ENCODE measurements around the gene RFTN1. TPM values are rescaled to one million over a fixed set of nuclear protein-coding genes. Genes with fewer than 3 reads are reported as not detected.

Gene RFTN1
- total RNA-seq, 2 donors from 2014 or later = 128 to 132 TPM

DNA sequence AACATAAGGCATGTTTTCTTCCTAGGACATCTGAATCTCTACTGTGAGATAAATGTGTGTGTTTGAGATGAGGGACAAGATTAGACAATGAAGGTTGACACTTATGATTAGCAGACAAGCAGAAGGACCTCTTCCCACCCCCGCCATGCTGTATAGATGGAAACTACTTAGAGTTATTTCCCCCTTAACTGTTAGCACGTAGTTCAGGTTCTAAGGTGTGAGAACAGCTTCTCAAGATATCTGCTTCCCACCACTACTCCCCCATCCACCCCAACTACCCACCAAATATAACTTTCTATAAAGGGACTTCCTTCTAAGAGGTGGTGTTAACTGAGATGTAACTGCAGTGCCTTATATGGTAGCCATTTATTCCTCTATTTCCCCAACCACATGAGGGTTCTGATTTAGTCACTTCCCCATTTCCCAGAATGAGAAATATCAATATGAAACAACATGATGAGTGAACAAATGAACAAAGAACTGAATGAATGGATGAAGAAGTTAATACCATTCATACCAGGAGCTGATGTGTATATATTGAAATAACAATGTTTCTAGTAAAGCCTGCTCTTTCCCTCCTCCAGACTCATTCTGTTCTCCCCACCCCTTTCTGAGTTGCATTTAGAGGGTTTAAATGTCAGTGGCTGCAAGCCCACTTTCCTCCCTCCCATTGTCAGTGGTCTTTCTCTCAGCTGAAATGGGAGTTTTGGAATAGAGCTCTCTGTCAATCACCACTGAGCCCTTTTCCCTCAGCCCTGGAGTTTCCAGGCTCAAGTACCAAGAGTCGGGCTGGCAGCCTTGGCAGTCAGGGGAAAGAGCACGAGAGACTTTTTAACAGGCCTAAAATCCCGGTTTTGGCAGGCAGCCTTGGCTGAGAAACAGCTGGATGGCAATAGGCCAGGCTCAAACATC is 7.7 kb upstream of the RFTN1 start:
- DNase-seq (peak in 1 of 2 donors; percentile 28), ATAC-seq (replicated peaks in 1 of 2) (peak; percentile 82 to 86)
- Mint-ChIP-seq H3K27me3 (ENCODE audit: low read depth) (no peaks in the 10 kb centered on the region), H3K4me3 (peak overlapping the region; percentile 22 to 46), H3K36me3 (ENCODE audit: insufficient read depth in 2 of 2) (peaks cover 25 to 46% of the 10 kb centered on the region in 2 donors), H3K9me3 (peaks cover 13 to 19% of the 10 kb centered on the region in 2 donors), H3K27ac (peak overlapping the region; percentile 87), H3K4me1 (ENCODE audit: low read depth) (peaks cover 72% of the 10 kb centered on the region)

DNA sequence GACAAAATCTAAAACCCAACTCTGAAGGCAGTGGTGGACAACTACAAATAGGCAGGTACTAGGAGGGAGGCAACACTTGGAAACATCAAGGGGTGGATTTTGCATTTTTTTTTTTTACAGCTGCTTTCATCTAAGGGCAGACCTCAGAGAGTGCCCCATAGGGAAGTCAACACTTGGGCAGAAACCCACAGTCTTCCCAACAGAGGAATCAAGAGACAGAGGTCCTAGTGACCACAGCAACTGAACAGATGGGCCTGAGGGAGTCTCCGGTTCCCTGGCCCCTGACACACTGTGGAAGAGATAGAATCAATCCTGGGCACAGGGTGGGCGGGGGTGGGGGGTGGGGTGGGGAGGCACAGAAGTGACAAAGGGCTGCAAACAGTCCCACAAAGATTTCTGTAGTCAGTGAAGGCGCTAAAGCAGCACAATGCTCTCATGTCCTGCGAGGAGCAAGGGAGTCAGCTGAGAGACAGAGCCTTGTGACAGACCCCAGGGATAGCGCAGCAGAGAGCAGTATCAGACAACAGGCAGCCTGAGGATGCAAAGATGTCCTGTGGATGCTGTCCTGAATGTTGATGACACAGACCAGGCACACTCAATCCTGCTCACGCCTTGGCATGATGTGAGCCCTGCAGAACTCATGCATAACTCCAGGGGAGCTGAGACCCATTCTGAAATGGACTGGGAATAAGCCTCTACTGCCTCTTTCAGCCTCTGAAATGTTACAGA is 6.9 kb upstream of the RFTN1 start:
- Mint-ChIP-seq H3K4me1 (ENCODE audit: low read depth) (peaks cover 80% of the 10 kb centered on the region), H3K27ac (peak overlapping the region; percentile 87)
- no peak for DNase-seq

DNA sequence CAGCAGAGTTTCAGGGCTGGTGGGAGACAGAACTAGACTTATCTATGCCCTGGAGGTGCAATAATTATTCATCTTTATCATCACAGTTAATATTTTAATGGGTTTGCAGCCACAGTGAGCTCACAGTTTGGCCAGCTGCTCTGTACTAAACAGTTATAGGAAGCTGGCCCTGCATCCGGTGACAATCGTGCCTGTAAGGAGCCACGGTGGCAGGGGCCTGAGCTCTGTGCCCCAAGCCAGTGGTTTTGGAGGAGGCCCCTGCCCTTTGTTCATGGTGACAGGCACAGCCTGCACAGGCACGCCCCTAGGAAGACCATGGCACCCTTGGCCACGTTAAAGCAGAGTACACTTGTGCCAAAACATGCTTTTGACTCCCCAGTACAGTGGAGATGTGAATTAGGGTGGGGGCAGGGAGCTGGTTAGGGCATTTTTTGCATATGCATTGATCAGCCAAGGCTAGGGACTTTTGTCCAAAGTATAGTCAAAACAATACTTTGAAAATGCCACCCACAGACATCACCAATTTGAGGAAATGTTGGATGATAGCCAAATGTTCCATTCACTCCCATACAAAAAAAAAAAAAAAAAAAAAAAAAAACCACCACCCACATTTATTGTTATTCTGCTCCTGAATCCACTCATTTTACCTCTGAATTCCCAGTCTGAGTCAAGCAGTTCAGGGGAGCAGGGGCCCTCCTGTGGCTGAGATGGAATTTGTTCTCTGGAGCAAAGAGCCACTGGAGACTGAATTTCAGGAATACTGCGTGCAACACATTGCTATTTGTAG is 3.4 kb upstream of the RFTN1 start:
- Mint-ChIP-seq H3K4me1 (ENCODE audit: low read depth) (peaks cover 83% of the 10 kb centered on the region), H3K27me3 (ENCODE audit: low read depth) (no peaks in the 10 kb centered on the region), H3K36me3 (ENCODE audit: insufficient read depth in 2 of 2) (peaks cover 10 to 16% of the 10 kb centered on the region in 2 donors), H3K27ac (peak overlapping the region; percentile 5), H3K4me3 (peak overlapping the region; percentile 75 to 98), H3K9me3 (peaks cover 3 to 6% of the 10 kb centered on the region in 2 donors)
- ATAC-seq (replicated peaks in 1 of 2) = peak in 1 of 2 donors; percentile 1
- DNase-seq = peak; percentile 48 to 50

More for the DNA sequence above, 6.9 kb upstream of the RFTN1 start:
- peaks cover 22 to 43% of the 10 kb centered on the region in 2 donors for H3K36me3 Mint-ChIP-seq (ENCODE audit: insufficient read depth in 2 of 2)
- peak; percentile 10 to 14 for ATAC-seq (replicated peaks in 1 of 2)
- no peaks in the 10 kb centered on the region for H3K27me3 Mint-ChIP-seq (ENCODE audit: low read depth)
- peaks cover 13 to 19% of the 10 kb centered on the region in 2 donors for H3K9me3 Mint-ChIP-seq
- H3K4me3 Mint-ChIP-seq = peak overlapping the region; percentile 42 to 56

DNA sequence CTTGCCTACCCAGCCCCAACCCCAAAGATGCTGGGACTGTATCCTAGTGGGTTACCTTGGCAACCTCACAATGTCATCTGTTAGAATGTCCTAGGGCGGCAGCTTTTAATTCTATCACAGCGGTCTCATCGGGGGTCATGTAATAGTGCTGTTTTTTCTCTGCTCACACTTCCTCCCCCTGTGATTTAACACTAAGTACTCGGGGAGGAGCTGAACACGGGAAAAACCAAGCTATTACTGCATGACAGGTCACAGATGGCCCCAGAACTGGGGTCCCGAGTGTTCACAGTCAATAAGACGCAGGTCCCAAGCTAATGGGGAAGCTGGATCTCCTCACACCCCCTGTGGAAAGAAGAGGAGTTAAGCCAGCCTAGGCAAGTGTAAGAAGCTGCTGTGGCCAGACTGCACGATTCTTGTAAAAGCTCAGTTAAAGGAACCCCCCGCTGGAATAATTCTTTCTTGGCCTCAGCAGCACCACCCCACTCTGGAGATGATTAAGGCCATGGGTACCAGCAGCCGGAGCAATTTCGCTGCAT is 2.5 kb upstream of the RFTN1 start:
- H3K27me3 Mint-ChIP-seq (ENCODE audit: low read depth) = no peaks in the 10 kb centered on the region
- peaks cover 83% of the 10 kb centered on the region for H3K4me1 Mint-ChIP-seq (ENCODE audit: low read depth)
- no peak for ATAC-seq (replicated peaks in 1 of 2)
- peak overlapping the region; percentile 74 for H3K27ac Mint-ChIP-seq
- DNase-seq = no peak
- peak overlapping the region; percentile 75 to 98 for H3K4me3 Mint-ChIP-seq
- peaks cover 10 to 15% of the 10 kb centered on the region in 2 donors for H3K36me3 Mint-ChIP-seq (ENCODE audit: insufficient read depth in 2 of 2)
- H3K9me3 Mint-ChIP-seq = peaks cover 3 to 6% of the 10 kb centered on the region in 2 donors

DNA sequence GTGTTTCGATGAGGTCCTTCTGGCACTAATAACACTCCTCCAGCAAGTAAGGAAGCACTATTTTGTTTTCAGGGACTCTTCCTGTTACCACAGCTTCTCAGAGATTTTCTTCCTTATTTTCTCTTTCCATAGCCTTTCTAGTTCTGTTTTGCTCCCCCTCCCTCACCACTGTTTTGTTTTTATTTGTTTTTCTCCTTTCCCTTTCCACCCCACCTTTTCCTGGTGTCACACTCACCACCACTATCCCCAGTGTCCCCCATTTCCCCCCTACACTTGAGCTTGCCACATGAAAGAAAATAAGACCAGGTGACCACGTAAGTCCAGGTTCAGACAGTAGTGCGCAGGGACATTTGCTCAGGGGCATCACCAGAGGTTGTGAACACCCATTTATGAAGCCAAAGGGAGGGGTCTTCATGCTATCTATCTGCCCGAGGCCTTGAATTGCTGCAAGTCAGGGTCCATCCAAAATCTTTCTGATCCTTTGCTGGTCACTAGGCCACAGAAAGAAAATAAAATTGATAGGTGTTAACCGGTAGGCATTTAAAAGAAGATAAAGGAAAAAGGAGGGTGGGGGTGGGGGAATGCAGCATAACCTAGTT is 1.4 kb upstream of the RFTN1 start:
- Mint-ChIP-seq H3K9me3 (peaks cover 3 to 6% of the 10 kb centered on the region in 2 donors), H3K36me3 (ENCODE audit: insufficient read depth in 2 of 2) (peaks cover 12 to 15% of the 10 kb centered on the region in 2 donors), H3K27me3 (ENCODE audit: low read depth) (no peaks in the 10 kb centered on the region), H3K4me3 (peak overlapping the region; percentile 75 to 98), H3K27ac (peak overlapping the region; percentile 43), H3K4me1 (ENCODE audit: low read depth) (peaks cover 83% of the 10 kb centered on the region)
- ATAC-seq (replicated peaks in 1 of 2) (no peak), DNase-seq (no peak)

DNA sequence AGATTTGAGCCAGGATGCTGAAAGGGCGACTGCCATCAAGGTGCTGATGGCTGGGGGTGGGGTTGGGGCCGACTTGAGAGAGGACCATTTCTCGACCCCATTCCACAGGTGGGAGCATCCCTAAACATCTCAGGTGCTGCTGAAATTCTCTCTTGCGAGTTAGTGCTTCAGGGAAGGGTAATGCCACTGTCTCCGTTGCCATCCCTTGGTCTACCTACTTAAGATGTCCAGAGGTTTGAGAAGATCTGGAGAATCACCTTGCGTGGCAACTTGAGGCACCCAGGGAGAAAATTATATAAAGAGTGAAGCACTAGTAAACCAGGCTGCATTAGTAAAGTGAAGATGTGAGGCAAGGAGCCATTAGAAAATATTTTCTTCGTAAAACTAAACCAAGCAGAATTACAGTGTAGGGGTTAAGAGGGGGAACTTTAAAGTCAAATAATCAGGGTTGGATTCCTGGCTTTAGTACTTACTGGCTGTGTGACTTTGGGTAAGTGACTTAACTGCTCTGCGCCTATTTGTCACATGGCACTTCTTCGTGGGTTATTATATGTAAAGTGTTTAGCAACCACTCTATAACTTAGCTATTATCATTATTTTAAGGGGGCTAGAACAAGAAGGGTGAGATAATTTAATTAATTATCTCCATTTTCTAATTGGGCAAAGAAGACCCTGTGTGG is 662 bp upstream of the RFTN1 start:
- Mint-ChIP-seq H3K36me3 (ENCODE audit: insufficient read depth in 2 of 2) (peaks cover 11 to 12% of the 10 kb centered on the region in 2 donors), H3K27me3 (ENCODE audit: low read depth) (no peaks in the 10 kb centered on the region), H3K4me3 (peak overlapping the region; percentile 75 to 98), H3K27ac (peak overlapping the region; percentile 64), H3K4me1 (ENCODE audit: low read depth) (peaks cover 82% of the 10 kb centered on the region), H3K9me3 (peaks cover 3% of the 10 kb centered on the region in 2 donors)
- ATAC-seq (replicated peaks in 1 of 2) (no peak), DNase-seq (no peak)

DNA sequence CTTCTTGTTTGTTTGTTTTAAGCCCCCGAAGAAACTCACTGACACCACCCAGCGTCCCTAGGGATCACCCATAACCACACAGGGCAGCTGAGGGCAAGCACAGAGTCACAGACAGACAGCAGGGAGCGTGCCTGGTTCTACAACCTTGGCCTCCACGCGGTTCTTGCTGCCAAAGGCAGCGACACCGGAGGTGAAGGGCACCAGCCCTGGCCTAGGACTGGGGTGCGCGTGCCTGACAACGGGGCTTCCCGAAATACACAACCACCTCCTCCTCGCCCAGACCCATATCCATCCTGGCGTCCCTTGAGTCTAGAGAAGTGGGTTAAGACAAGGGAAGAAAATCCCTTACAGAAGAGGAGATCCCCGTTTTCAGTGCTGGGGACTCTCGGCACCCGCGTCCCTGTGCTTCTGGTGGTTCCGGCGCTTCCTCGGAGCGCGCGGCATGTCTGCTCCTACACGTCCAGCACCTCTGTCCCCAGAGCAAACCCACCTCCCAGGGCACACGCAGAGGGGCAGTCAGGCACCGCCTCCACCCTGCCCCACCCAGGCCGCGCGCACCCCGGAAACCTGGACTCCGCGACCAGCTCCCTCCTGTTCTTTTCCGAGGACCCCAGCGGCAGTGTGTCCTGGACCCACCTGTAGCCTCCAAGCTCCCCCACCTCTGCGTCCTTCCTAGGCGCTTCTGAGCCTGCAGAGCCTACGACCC is 911 bp downstream of the RFTN1 start:
- ATAC-seq (replicated peaks in 1 of 2) = peak; percentile 44 to 54
- Mint-ChIP-seq H3K27ac (peak overlapping the region; percentile 35), H3K27me3 (ENCODE audit: low read depth) (no peaks in the 10 kb centered on the region), H3K4me3 (peak overlapping the region; percentile 75 to 98), H3K9me3 (peaks cover 0 to 1% of the 10 kb centered on the region in 2 donors), H3K36me3 (ENCODE audit: insufficient read depth in 2 of 2) (peaks cover 6 to 9% of the 10 kb centered on the region in 2 donors), H3K4me1 (ENCODE audit: low read depth) (peaks cover 84% of the 10 kb centered on the region)
- DNase-seq = peak; percentile 64 to 71

DNA sequence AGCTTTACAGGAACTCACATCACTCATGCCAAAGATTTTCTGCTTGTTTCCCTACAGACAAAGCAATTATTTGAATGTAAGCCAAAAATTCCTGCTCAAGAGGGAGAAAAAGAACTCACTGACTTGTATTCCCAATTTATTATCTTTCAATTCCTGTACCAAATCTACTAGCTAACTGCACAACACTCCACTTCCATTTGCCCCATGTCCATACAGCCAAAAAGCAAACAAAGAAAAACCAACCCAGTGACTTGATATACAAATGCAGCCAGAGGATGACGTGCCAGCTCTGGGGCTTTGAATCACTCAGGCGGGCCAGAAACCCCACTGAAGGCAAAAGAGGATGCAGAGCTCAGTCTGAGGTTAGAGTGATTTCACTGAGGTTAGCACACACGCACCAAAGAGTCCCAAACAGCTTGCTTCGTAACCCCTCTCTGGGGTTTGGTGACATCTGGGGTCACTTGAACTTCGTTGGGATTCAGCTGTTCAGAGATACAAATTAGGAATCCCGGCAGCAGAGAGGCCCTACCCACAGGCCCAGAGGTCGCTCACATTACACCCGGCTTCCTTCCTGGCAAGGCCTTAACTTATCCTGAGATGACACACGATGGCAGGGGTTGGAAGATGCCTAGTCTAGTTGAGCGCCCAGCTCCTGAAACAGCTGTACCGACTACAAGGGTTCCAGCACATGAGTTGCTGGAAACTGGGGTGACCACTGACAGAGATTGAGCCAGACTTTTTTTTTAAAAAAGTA is 1.6 kb downstream of the RFTN1 start:
- peaks cover 0 to 3% of the 10 kb centered on the region in 2 donors for H3K9me3 Mint-ChIP-seq
- no peaks in the 10 kb centered on the region for H3K27me3 Mint-ChIP-seq (ENCODE audit: low read depth)
- DNase-seq = peak; percentile 87 to 89
- H3K36me3 Mint-ChIP-seq (ENCODE audit: insufficient read depth in 2 of 2) = peaks cover 9 to 12% of the 10 kb centered on the region in 2 donors
- ATAC-seq (replicated peaks in 1 of 2) = peak; percentile 73 to 82
- peak overlapping the region; percentile 75 to 98 for H3K4me3 Mint-ChIP-seq
- H3K4me1 Mint-ChIP-seq (ENCODE audit: low read depth) = peaks cover 81% of the 10 kb centered on the region
- H3K27ac Mint-ChIP-seq = peak overlapping the region; percentile 35

DNA sequence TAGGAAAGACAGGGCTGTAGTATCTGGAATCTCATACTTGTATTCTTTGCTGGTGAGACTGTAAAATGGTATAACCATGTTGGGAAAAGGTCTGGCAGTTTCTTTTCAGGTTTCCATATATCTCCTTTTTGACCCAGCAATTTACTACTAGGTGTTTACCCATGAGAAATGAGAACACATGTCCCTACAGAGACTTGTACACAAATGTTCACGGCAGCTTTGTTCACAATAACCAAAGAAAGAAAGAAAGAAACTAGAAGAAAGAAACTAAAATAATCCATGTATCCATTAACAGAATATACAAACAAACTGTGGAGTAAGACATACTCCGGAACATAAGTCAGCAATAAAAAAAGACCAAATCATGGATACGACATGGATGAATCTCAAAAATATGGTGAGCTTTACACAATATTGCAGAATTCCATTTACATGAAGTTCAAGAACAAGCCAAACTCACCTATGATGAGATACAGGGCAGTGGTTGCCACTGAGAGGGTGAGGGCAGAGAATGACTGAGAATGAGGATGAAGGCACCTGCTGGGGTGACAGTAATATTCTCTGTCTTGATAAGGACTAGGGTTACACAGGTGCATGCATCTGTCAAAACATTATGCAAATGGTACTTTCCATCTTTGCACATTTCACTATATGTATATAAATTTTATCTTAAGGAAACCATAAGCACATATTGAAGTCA is 2.7 kb downstream of the RFTN1 start:
- H3K4me3 Mint-ChIP-seq = peak overlapping the region; percentile 75 to 98
- DNase-seq (peak in 1 of 2 donors; percentile 51), ATAC-seq (replicated peaks in 1 of 2) (peak; percentile 25 to 27)
- peaks cover 74% of the 10 kb centered on the region for H3K4me1 Mint-ChIP-seq (ENCODE audit: low read depth)
- H3K36me3 Mint-ChIP-seq (ENCODE audit: insufficient read depth in 2 of 2) = peaks cover 15 to 19% of the 10 kb centered on the region in 2 donors
- peak overlapping the region; percentile 35 for H3K27ac Mint-ChIP-seq
- peaks cover 0 to 3% of the 10 kb centered on the region in 2 donors for H3K9me3 Mint-ChIP-seq
- H3K27me3 Mint-ChIP-seq (ENCODE audit: low read depth) = no peaks in the 10 kb centered on the region

All from activated T-cell treated with anti-CD3 and anti-CD28 coated beads, Interleukin-2, amount 50 U/mL, for 72 hours (primary cell).